HG03064 (cell line): ENCODE results near the gene CBR3.
"Not testable (repeated sequence)": the region's sequence is repeated elsewhere in the genome, so short reads cannot be mapped to it uniquely, and the experiment has no call there.

Experiments used
- ATAC-seq: cut with Tn5 transposase; IDR thresholded peaks from one replicate; pipeline ENCODE4 v1.9.1; 2021; ENCODE audit warnings: low read depth; ENCODE audit not compliant: unreplicated experiment

Gene CBR3

DNA sequence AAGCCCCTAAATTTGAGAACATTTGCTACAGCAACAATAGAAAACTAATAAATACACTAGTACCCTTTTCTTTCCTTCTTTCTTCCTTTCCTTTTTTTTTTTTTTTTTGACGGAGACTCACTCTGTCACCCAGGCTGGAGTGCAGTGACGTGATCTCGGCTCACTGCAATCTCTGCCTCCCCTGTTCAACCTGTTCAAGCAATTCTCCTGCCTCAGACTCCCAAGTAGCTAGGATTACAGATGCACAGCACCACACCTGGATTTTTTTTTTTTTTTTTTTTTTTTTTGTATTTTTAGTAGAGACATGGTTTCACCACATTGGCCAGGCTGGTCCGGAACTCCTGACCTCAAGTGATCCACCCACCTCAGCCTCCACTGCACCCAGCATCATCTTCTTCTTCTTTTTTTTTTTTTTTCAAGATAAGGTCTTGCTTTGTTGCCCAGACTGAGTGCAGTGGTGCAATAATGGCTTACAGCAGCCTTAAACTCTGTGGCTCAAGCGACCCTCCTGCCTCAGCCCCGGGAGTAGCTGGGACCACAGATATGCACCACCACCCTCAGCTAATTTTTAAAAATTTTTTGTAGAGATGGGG, 19.6 kb upstream of the CBR3 start:
- no peak for ATAC-seq

GRCh38 chr21:36117286-36117741, 17.6 kb upstream of the CBR3 start:
- ATAC-seq: no peak

GRCh38 chr21:36120304-36120888, 14.5 kb upstream of the CBR3 start:
- no peak for ATAC-seq

DNA sequence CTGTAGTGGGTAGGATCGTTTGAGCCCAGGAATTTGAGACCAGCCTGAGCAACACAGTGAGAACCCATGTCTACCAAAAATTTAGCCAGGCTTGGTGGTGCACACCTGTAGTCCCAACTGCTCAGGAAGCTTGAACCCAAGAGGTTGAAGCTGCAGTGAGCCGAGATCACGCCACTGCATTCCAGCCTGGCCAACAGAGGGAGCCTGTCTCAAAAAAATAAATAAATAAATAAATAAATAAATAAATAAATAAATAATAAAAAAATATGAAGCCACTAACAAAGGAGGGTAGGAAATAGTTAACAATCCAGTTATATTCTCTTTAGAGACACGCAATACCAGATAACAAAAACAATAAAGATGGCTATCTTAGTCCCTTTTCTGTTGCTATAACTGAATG, 11.9 kb upstream of the CBR3 start:
- no peak for ATAC-seq

GRCh38 chr21:36124395-36124794, 10.5 kb upstream of the CBR3 start:
- no peak for ATAC-seq

DNA sequence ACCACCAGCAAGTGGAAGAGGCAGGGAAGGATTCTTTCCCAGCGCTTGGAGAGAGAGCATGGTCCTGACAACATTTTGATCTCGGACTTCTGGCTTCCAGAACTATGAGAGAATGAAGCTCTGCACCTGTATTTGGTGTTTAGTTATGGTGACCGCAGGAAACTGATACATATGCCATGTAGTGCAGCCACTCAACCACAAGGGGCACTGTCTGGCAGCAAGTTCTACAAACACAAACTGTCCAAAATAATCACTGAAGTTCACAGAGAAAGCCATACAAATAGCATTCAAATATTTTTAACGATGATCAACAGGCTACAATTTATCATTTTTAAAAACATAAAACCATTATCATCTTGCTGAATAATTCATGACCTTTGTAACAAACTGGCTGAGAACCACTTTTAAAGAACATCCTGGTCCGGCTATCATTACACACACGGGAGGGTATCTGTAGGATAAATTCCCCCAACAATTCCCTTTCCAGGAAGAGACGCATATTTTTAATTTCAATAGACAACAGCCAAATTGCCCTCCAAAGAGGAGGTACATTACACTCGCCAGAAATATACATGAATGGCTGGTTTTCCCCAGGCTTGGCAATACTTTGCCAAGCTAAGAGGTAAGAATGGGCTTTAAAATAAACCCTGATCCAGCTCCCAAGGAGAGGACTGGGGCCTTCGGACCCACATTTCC, 9.2 kb upstream of the CBR3 start:
- no peak for ATAC-seq

DNA sequence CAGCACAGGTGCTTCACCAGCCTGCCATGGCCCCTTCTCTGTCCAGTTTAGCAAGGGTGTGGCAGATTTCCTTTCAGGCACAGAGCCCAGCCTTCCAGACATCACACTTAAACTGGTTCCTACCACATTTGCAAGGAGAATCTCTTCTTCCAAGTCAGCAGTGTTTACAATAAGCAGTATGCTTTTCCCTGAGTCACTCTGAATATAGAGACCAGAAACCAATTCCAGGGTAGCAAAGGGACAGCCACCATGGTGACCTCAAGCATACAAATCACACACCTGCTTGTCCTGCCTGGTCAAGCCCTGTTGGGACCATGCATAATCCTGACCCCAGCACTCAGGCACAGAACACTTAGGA, 8.7 kb upstream of the CBR3 start:
- no peak for ATAC-seq

DNA sequence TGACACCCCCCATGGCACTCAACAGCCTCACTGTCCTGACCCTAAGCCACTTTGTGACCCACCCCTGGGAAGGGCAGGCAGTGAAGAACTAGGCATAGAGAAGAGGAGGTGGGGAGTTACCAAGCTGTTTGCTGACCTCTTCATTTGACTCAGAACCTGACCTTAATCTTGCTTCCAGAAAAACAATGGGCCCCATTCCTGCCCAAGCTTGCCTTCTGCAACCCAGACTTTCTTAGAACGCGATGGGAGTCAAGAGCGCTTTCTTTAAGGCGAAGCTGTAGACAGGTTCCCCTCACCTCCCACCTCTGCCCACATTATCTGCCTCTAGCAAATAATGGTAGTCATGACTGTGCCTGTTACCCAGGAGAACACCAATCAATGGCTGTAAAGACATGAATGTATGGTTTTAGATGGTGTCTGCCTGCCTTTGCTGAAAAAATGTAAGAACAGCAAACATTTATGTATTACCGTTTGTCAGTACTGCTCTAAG, 8.2 kb upstream of the CBR3 start:
- no peak for ATAC-seq

- no peak for ATAC-seq
Observed at GRCh38 chr21:36127250-36127904, 7.5 kb upstream of the CBR3 start.

DNA sequence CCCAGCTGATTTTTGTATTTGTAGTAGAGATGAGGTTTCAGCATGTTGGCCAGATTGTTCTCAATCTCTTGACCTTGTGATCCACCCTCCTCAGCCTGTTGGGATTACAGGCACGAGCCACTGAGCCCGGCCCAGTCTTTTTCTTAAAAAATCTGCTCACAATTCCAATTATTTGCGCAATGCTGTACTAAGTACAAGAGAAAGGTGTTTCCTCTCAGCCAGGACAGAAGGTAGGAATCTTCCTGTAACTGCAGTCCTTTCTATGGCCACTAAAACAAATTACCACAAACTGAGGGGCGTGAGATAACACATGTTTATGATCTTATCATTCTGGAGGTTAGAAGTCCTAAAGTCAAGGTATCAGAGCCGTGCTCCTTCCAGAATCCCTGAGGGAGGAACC, 6.9 kb upstream of the CBR3 start:
- no peak for ATAC-seq

- ATAC-seq: no peak
Observed at GRCh38 chr21:36129219-36129618, 5.7 kb upstream of the CBR3 start.

- ATAC-seq: not testable (repeated sequence)
Observed at GRCh38 chr21:36130414-36130762, 4.5 kb upstream of the CBR3 start.

- not testable (repeated sequence) for ATAC-seq
Observed at GRCh38 chr21:36130839-36131238, 4.0 kb upstream of the CBR3 start.

- ATAC-seq: no peak
Observed at GRCh38 chr21:36132696-36133095, 2.2 kb upstream of the CBR3 start.

DNA sequence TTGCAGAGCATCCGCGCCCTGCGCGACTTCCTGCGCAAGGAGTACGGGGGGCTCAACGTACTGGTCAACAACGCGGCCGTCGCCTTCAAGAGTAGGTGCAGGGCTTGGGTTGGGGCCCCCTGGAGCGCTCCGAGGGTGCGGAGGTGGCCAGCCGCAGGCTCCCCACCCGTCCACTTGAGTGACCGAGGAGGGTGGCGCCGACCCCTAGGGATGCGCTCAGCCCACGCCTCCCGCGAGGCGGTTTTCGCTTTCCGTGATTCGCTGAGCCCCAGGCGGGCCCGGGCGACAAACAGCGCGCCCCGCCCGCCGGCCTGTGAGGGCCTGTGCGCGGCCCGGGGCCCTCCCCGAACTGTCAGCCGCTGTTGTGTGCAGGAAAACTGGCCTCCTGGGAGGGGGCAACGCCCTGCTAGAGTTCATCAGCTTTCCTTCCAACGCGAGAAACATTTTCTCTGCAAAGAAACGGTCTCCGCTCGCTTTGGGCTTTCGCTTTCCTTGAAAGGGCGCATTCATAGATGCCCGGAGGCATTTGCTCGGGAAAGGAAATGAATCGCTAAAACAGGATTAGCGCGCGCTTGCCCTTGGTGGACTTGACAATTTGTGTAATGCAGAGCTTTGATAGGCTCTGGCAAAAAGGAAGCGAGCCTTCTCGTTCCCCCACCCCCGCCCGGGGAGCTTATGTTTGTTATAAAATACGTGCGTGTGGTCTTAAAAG, 668 bp downstream of the CBR3 start:
- no peak for ATAC-seq

- ATAC-seq: not testable (repeated sequence)
Observed at GRCh38 chr21:36139791-36140190, 4.9 kb downstream of the CBR3 start.

DNA sequence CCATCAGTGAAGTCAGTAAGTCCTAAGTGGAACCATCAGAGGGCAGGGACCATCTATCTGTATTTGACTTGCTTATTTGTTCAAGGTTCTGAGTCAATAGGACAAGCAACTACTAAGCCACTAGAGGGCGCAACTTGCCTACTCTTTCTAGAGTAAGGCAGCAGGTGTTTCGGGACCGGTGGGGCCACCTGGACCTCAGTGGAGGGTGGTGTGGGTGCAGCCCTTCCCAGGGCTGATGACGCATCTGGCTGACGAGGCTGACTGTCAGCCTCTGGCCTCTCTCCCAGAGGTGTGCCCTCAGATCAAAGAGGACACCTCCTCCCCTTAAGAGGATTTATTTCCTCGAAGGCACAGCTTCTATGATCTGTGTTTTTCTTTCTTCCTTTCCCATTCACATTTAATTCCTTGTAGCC, 6.6 kb downstream of the CBR3 start:
- peak; percentile 69 for ATAC-seq

DNA sequence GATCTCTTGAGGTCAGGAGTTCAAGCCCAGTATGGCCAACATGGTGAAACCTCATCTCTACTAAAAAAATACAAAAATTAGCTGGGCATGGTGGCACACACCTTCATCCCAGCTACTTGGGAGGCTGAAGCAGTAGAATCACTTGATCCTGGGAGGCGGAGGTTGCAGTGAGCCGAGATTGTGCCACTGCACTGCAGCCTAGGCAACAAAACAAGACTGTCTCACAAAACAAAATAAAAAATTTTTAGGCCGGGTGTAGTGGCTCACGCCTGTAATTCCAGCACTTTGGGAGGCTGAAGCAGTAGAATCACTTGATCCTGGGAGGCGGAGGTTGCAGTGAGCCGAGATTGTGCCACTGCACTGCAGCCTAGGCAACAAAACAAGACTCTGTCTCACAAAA, 9.4 kb downstream of the CBR3 start:
- ATAC-seq: not testable (repeated sequence)

GRCh38 chr21:36145259-36145658, 10.4 kb downstream of the CBR3 start:
- ATAC-seq: no peak

- ATAC-seq: no peak
Observed at GRCh38 chr21:36147911-36148310, 13.0 kb downstream of the CBR3 start.

GRCh38 chr21:36148886-36149285, 14.0 kb downstream of the CBR3 start:
- no peak for ATAC-seq
